ENCODE data around the gene BOD1.

Gene BOD1

DNA sequence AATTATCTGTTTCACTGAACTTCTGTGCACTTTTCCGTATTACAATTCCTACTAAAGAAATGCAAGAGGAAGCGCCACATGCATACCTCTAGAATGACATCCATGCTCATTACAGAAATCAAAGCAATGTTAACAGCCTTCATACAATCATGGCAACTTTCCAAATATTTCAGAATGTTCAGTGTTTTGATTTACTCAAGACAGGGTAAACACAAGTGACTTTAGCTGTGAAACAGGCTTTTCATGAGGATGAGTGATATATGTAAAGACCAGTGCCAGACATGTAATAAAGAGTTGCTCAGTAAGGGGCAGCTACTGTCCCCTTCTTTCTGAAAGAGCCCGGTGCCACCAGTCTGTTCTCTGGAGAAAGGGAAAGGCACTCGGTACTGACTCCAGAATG lies 4.7 kb downstream of the BOD1 start:
- H3K27me3 ChIP-seq (ENCODE audit: insufficient read depth, low read length, poor library complexity, severe bottlenecking), result no peaks in the 10 kb centered on the region
- TF ChIP-seq, protein P1, sequence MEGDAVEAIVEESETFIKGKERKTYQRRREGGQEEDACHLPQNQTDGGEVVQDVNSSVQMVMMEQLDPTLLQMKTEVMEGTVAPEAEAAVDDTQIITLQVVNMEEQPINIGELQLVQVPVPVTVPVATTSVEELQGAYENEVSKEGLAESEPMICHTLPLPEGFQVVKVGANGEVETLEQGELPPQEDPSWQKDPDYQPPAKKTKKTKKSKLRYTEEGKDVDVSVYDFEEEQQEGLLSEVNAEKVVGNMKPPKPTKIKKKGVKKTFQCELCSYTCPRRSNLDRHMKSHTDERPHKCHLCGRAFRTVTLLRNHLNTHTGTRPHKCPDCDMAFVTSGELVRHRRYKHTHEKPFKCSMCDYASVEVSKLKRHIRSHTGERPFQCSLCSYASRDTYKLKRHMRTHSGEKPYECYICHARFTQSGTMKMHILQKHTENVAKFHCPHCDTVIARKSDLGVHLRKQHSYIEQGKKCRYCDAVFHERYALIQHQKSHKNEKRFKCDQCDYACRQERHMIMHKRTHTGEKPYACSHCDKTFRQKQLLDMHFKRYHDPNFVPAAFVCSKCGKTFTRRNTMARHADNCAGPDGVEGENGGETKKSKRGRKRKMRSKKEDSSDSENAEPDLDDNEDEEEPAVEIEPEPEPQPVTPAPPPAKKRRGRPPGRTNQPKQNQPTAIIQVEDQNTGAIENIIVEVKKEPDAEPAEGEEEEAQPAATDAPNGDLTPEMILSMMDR (conservative IDR thresholded peaks at IDR 0.05; ENCODE audit: low read length), result no peak
- TF ChIP-seq EZH2phosphoT487 (IDR thresholded peaks at IDR 0.05; ENCODE audit: borderline replicate concordance), result no peak
- H3K4me1 ChIP-seq (ENCODE audit: insufficient read depth, low read length, poor library complexity, severe bottlenecking), result peaks cover 27% of the 10 kb centered on the region
- no peaks in the 10 kb centered on the region for H3K9me3 ChIP-seq (ENCODE audit: insufficient read depth, low read depth, low read length)
- no peak overlapping the region for H3K9ac ChIP-seq (ENCODE audit: low read depth, low read length, poor library complexity, severe bottlenecking)
- H2AFZ ChIP-seq (ENCODE audit: low read length), result no peak overlapping the region
- H3K79me2 ChIP-seq (ENCODE audit: insufficient read depth, low read length), result peaks cover 58% of the 10 kb centered on the region
- no peaks in the 10 kb centered on the region for H3F3A ChIP-seq (ENCODE audit: low read depth)
- H3K4me2 ChIP-seq (ENCODE audit: low read depth, low read length, poor library complexity, severe bottlenecking), result peak overlapping the region; percentile 82
- H3K9me2 ChIP-seq (replicated peaks; ENCODE audit: low read depth, low read length), result no peaks in the 10 kb centered on the region
- H3K4me3 ChIP-seq (ENCODE audit: low read length, poor library complexity, severe bottlenecking), result no peak overlapping the region
- H4K20me1 ChIP-seq (ENCODE audit: insufficient read depth, low read length, poor library complexity, severe bottlenecking), result peaks cover 32% of the 10 kb centered on the region
- peaks cover 16% of the 10 kb centered on the region; the same call in 1 of the 2 replicates for H3K36me3 ChIP-seq (ENCODE audit: insufficient read depth, low read length)

DNA sequence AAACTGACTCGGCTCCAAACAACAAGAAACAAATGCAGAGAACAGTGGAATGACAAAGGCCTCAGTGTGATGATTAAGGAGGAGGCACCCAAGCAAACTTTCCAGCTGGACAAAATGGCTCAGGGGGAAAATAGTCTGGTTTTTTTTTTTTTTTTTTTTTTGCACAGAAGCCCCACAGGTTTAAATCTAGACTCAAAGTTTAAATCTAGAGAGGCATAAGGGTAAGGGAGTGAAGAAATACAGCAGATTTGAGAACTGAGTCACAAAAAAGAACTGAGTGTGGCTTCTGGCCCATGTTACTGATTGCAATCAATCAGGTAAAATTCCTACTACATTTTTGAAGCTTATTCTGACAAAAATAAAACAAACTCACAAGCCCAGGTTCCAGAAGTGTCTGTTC lies 12.3 kb downstream of the BOD1 start:
- TF ChIP-seq, protein P1 (conservative IDR thresholded peaks at IDR 0.05; ENCODE audit: low read length), result no peak
- no peak for TF ChIP-seq EZH2phosphoT487 (IDR thresholded peaks at IDR 0.05; ENCODE audit: borderline replicate concordance)
- Histone ChIP-seq H3K27me3 (ENCODE audit: insufficient read depth, low read length, poor library complexity, severe bottlenecking) (no peaks in the 10 kb centered on the region), H3K36me3 (ENCODE audit: insufficient read depth, low read length) (peaks cover 36% of the 10 kb centered on the region; the same call in 1 of the 2 replicates), H3K4me2 (ENCODE audit: low read depth, low read length, poor library complexity, severe bottlenecking) (no peak overlapping the region), H3F3A (ENCODE audit: low read depth) (no peaks in the 10 kb centered on the region), H3K4me1 (ENCODE audit: insufficient read depth, low read length, poor library complexity, severe bottlenecking) (no peaks in the 10 kb centered on the region), H3K9me2 (replicated peaks; ENCODE audit: low read depth, low read length) (no peaks in the 10 kb centered on the region), H3K79me2 (ENCODE audit: insufficient read depth, low read length) (no peaks in the 10 kb centered on the region), H4K20me1 (ENCODE audit: insufficient read depth, low read length, poor library complexity, severe bottlenecking) (no peaks in the 10 kb centered on the region), H3K9ac (ENCODE audit: low read depth, low read length, poor library complexity, severe bottlenecking) (no peak overlapping the region), H3K4me3 (ENCODE audit: low read length, poor library complexity, severe bottlenecking) (no peak overlapping the region), H2AFZ (ENCODE audit: low read length) (no peak overlapping the region), H3K9me3 (ENCODE audit: insufficient read depth, low read depth, low read length) (no peaks in the 10 kb centered on the region)

DNA sequence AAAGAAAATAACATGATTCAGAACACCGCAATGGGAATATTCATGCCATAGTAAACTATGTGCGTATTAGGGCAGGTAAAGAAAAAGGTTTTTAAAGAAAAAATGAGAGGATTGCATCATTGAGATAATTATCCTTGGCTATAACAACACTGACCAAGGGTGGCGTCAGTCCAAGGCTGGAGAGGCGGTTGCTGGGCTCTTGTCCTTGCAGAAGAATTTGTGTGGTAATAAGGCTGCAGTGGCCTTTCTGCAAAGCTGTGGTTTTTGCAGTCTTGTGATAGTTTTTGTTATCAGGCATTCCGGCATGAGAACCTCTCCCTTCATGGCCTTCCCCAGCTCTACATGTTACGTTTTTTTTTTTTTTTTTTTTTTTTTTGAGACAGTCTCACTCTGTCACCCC lies 14.0 kb downstream of the BOD1 start:
- no peaks in the 10 kb centered on the region for H3K9me2 ChIP-seq (replicated peaks; ENCODE audit: low read depth, low read length)
- no peaks in the 10 kb centered on the region for H3K9me3 ChIP-seq (ENCODE audit: insufficient read depth, low read depth, low read length)
- no peaks in the 10 kb centered on the region for H3K27me3 ChIP-seq (ENCODE audit: insufficient read depth, low read length, poor library complexity, severe bottlenecking)
- no peaks in the 10 kb centered on the region for H3F3A ChIP-seq (ENCODE audit: low read depth)
- H3K9ac ChIP-seq (ENCODE audit: low read depth, low read length, poor library complexity, severe bottlenecking), result no peak overlapping the region
- no peak for TF ChIP-seq EZH2phosphoT487 (IDR thresholded peaks at IDR 0.05; ENCODE audit: borderline replicate concordance)
- TF ChIP-seq, protein P1 (conservative IDR thresholded peaks at IDR 0.05; ENCODE audit: low read length), result no peak
- H3K4me3 ChIP-seq (ENCODE audit: low read length, poor library complexity, severe bottlenecking), result no peak overlapping the region
- H4K20me1 ChIP-seq (ENCODE audit: insufficient read depth, low read length, poor library complexity, severe bottlenecking), result no peaks in the 10 kb centered on the region
- H2AFZ ChIP-seq (ENCODE audit: low read length), result no peak overlapping the region
- H3K79me2 ChIP-seq (ENCODE audit: insufficient read depth, low read length), result no peaks in the 10 kb centered on the region
- H3K36me3 ChIP-seq (ENCODE audit: insufficient read depth, low read length), result peaks cover 27% of the 10 kb centered on the region; the same call in 1 of the 2 replicates
- no peaks in the 10 kb centered on the region for H3K4me1 ChIP-seq (ENCODE audit: insufficient read depth, low read length, poor library complexity, severe bottlenecking)
- H3K4me2 ChIP-seq (ENCODE audit: low read depth, low read length, poor library complexity, severe bottlenecking), result no peak overlapping the region
